ENCODE data around the gene NEK1. TPM values are rescaled to one million over a fixed set of nuclear protein-coding genes. Genes with fewer than 3 reads are reported as not detected.

The NEK1 gene
- total RNA-seq, 4 donors from 2014 or later: 18.8 to 33.8 (median 25.0) TPM

DNA sequence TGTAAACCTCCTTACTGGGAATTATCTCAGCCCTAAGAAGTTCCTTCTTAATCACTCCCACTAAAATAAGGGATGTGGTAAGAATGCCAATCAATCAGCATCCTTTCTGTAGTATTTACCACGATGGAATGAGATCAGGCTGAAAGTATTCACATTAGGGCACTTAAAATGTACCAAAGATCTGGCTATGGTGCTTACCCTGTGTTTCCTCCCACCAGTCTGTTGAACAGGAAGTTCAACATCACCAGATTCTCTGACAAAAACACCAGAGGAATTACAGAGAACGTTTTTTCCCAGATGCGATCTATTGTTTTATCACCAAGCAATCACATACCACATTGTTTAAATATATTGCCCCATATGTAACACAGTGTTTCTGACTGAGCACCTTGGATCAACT lies 5.9 kb upstream of the NEK1 start:
- Histone ChIP-seq H3K36me3 (no peaks in the 10 kb centered on the region), H3K4me1 (peaks cover 0 to 8% of the 10 kb centered on the region in 2 donors), H3K27ac (no peak overlapping the region), H3K27me3 (no peaks in the 10 kb centered on the region), H3K9me3 (no peaks in the 10 kb centered on the region), H3K4me3 (no peak overlapping the region)
- no peak for TF ChIP-seq POLR2A (IDR thresholded peaks at IDR 0.05)
- TF ChIP-seq CTCF (IDR thresholded peaks at IDR 0.05): no peak
- intact Hi-C loops (cut with DNase I; ENCODE audit: low total_unique reads): loop anchor here (10.0 kb wide), 1 partner anchor 407 kb away; the partner anchor contains the start of gene MFAP3L
- DNase-seq: no peak

DNA sequence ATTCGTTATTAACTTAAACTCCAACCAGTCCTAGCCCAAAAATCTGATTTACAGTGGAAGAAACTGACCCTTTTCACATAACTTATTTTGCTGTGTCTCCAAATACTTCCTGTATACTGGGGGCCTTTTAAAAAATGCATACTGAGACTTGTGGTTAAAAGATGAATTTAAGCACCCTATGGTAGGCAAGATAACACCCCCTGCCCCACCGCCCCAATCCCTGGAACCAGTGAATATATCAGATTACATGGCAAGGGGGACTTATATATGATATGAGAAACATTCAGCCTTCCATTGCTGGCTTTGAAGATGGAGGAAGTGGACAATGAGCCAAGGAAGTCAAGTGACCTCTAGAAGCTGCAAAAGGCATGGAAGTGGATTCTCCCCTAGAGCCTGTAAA lies 4.9 kb upstream of the NEK1 start:
- intact Hi-C loops (cut with DNase I; ENCODE audit: low total_unique reads): loop anchor here (10.0 kb wide), 1 partner anchor 407 kb away; the partner anchor contains the start of gene MFAP3L

DNA sequence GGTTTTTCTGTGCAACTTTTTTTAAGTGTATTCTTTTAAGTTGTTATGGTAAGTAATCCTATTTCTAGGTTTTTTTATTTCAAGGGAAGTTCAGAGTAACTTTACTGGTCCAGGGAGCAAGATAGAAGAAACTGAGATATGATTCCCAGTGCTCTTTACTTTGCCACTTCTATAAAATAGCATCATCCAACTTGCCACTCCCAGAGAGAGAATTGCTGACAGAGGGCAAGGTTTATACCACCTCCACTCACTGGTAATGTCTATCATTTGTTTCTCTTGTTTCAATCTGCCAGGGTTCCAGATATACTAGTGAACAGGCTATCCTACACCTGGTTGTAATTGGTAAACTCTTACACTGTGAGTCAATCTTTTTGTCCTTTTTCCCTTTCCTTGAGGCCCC lies 4.5 kb upstream of the NEK1 start:
- DNase-seq: no peak
- no peak for TF ChIP-seq POLR2A (IDR thresholded peaks at IDR 0.05)
- Histone ChIP-seq H3K27me3 (no peaks in the 10 kb centered on the region), H3K27ac (no peak overlapping the region), H3K9me3 (no peaks in the 10 kb centered on the region), H3K4me3 (no peak overlapping the region), H3K4me1 (peaks cover 0 to 7% of the 10 kb centered on the region in 2 donors), H3K36me3 (no peaks in the 10 kb centered on the region)
- intact Hi-C loops (cut with DNase I; ENCODE audit: low total_unique reads): loop anchor here (10.0 kb wide), 1 partner anchor 408 kb away; the partner anchor contains the start of gene MFAP3L

More for the DNA sequence above, 4.9 kb upstream of the NEK1 start:
- H3K4me1 ChIP-seq: peaks cover 0 to 8% of the 10 kb centered on the region in 2 donors
- no peaks in the 10 kb centered on the region for H3K9me3 ChIP-seq
- DNase-seq: no peak
- H3K4me3 ChIP-seq: no peak overlapping the region
- H3K36me3 ChIP-seq: no peaks in the 10 kb centered on the region
- H3K27me3 ChIP-seq: no peaks in the 10 kb centered on the region
- TF ChIP-seq CTCF (IDR thresholded peaks at IDR 0.05): no peak
- no peak for TF ChIP-seq POLR2A (IDR thresholded peaks at IDR 0.05)
- no peak overlapping the region for H3K27ac ChIP-seq

DNA sequence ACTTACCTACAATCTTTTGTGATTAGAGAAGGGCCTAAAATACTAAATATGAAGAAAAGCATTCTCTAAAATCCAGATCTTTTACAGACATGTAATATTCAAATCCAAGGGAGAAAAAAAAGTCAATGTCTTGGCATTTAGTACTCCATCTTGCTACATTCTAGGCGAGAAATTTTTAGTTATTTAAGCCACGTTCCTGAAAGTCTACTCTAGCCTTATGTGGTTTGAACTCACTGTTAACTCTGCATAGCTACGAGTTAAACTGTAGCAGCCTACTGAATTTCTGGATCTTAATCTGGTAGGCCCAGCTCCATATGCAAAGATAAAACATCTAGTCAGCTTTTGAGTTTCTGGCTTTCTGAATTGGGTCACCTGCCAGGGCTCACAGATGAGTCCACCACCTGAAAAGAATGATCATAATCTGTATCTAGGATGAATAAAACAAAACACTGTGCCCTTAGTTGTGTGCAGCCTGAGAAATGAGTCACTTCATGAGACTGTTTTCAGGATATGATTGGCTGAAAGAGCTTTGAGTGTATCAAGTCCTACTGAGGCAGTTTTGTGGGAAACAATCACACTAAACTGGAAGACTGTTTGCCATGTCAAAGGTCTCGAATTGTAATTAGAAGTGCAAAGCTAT lies 3.2 kb upstream of the NEK1 start:
- TF ChIP-seq CTCF (IDR thresholded peaks at IDR 0.05) (no peak), POLR2A (IDR thresholded peaks at IDR 0.05) (no peak)
- Histone ChIP-seq H3K36me3 (no peaks in the 10 kb centered on the region), H3K27me3 (no peaks in the 10 kb centered on the region), H3K4me1 (peaks cover 0 to 8% of the 10 kb centered on the region in 2 donors), H3K27ac (no peak overlapping the region), H3K9me3 (no peaks in the 10 kb centered on the region), H3K4me3 (no peak overlapping the region)
- intact Hi-C loops (cut with DNase I; ENCODE audit: low total_unique reads): loop anchor here (10.0 kb wide), 1 partner anchor 409 kb away; the partner anchor contains the start of gene MFAP3L
- no peak for DNase-seq

DNA sequence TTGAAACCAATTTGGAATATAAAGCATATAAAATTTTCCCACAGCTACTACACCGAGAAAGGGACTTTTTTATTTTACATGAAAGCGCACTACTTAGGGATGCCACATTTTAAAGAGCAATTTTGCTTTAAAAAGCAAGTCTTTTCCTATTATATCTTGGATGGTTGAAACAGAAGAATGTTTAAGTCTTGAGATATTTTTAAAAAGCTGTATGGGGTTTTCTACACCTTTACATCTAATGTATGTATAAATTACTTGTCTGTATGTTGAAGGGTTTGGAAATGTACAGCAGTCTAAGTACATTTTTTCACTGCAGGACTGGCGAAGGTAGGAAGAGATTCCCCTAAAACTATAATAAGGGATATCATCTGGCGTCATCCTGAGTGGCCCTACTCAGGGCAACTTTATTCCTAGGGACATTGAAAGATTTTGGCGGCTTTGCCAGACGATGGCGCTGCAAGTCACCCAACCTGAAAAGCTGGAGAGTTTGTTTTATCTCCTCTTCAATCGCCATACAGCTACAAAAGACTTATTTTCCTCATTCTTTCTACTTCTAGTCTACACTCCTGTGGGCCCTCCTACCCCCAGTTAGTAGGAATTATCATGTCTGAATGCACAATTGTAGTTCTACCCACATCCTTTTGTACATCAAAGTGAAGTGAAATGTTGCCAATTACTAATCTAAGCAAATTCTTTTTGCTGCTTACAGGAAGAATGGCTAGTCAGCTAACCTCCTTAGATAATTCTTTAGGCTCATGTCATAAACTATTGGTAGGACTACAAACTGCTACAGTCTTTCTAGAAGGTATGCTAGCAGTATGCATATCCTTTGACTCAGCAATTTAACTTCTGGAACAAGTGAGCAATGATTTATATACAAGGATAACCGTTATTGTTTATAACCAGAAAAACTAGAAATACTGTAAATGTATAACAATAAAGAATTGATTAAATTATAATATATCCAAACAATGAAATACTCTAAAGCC lies 782 bp upstream of the NEK1 start:
- Histone ChIP-seq H3K27ac (peak overlapping the region; percentile 89 to 96), H3K9me3 (no peaks in the 10 kb centered on the region), H3K4me3 (peak overlapping the region; percentile 85 to 94), H3K36me3 (no peaks in the 10 kb centered on the region), H3K27me3 (no peaks in the 10 kb centered on the region), H3K4me1 (peaks cover 0 to 8% of the 10 kb centered on the region in 2 donors)
- intact Hi-C loops (cut with DNase I; ENCODE audit: low total_unique reads): loop anchor here (10.0 kb wide), 1 partner anchor 412 kb away; the partner anchor contains the start of gene MFAP3L
- TF ChIP-seq POLR2A (IDR thresholded peaks at IDR 0.05): no peak
- TF ChIP-seq CTCF (IDR thresholded peaks at IDR 0.05): peak; percentile 61 to 72 (median 62)
- DNase-seq: peak; percentile 69 to 72

Data from uterus (tissue), 4 donors.